ENCODE data around the gene IL1RAPL2.

DNA sequence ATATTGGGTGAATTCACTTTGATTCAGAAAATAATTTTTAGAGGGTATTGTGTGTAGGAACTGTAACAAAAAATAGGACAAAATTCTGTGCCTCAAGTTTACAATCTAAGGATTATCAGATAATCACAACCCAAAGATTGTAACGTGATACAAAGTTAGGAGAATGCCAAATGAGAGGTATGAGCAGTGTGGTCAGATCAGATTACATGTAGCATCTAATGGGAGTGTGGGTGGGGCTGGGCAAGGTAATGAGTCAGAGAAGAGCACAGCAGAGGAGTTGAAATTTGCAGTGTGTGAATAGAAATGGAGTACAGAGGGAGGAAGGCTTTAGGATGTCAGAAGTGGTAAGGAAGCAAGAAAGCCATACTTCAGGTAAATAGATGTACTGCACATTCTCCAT lies 757.9 kb downstream of the IL1RAPL2 start:
- TF ChIP-seq, protein P1, sequence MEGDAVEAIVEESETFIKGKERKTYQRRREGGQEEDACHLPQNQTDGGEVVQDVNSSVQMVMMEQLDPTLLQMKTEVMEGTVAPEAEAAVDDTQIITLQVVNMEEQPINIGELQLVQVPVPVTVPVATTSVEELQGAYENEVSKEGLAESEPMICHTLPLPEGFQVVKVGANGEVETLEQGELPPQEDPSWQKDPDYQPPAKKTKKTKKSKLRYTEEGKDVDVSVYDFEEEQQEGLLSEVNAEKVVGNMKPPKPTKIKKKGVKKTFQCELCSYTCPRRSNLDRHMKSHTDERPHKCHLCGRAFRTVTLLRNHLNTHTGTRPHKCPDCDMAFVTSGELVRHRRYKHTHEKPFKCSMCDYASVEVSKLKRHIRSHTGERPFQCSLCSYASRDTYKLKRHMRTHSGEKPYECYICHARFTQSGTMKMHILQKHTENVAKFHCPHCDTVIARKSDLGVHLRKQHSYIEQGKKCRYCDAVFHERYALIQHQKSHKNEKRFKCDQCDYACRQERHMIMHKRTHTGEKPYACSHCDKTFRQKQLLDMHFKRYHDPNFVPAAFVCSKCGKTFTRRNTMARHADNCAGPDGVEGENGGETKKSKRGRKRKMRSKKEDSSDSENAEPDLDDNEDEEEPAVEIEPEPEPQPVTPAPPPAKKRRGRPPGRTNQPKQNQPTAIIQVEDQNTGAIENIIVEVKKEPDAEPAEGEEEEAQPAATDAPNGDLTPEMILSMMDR (IDR thresholded peaks at IDR 0.05; ENCODE audit: control extremely low read depth in 1 of 3, insufficient read depth in 1 of 3, low read depth in 1 of 3, low read length in 3 of 3): no peak
- no peak for TF ChIP-seq RFX5 (IDR thresholded peaks at IDR 0.05; ENCODE audit: borderline replicate concordance, low read depth, low read length)
- TF ChIP-seq CHD2 (IDR thresholded peaks at IDR 0.05; ENCODE audit: low read length): no peak
- TF ChIP-seq CBX8 (IDR thresholded peaks at IDR 0.05; ENCODE audit: borderline replicate concordance, low read depth, low read length): no peak
- no peak for TF ChIP-seq EP300 (IDR thresholded peaks at IDR 0.05; ENCODE audit: borderline replicate concordance in 1 of 2, low read depth in 2 of 2, low read length in 2 of 2)
- no peak for TF ChIP-seq JUN (IDR thresholded peaks at IDR 0.05; ENCODE audit: low read depth, low read length)

All from H1 (cell line).